GM12878 (cell line): Measurements from ENCODE around the gene LHCGR. TPM values are rescaled to one million over a fixed set of nuclear protein-coding genes. Genes with fewer than 3 reads are reported as not detected.

Source experiments
- ATAC-seq: fragments of 200-7000 bp; cut with Tn5 transposase; 3 replicates; pipeline ENCODE4 v1.9.1; 2020; ENCODE audit warnings: mild to moderate bottlenecking, moderate library complexity
- BruUV-seq: library from RNA; stranded (reverse); fragments of 400-500 nt; replicated peaks from 2 replicates; lab custom pipeline; 2021; lab: Mats Ljungman, UMichigan
- CTCF ChIA-PET: fragments of 300-600 bp; sonication (Branson Sonifier 250); formaldehyde crosslinking; extraction: SDS; loops from one replicate; lab custom pipeline; 2021; ENCODE audit warnings: inconsistent platforms; lab: Yijun Ruan, JAX
- POLR2A ChIA-PET: fragments of 350-600 bp; formaldehyde crosslinking; extraction: SDS; loops from one replicate; lab custom pipeline; 2021; ENCODE audit warnings: inconsistent platforms; lab: Charles Lee
- RAD21 ChIA-PET: fragments of 300-600 bp; sonication (Branson Sonifier 250); formaldehyde crosslinking; loops from one replicate; lab custom pipeline; 2023; ENCODE audit warnings: antibody characterized with exemption; ENCODE audit not compliant: unreplicated experiment; lab: Charles Lee
- SMC1A ChIA-PET: fragments of 300-600 bp; sonication (Branson Sonifier 250); formaldehyde crosslinking; loops from one replicate; lab custom pipeline; 2023; ENCODE audit not compliant: unreplicated experiment, uncharacterized antibody; lab: Charles Lee
- DNase-seq: peaks from one replicate; pipeline ENCODE4 v3.0.0-alpha.2; 2011; ENCODE audit warnings: low read depth, low spot score
- FAIRE-seq: peaks from 3 replicates; lab custom pipeline; 2011; peaks lifted over from hg19 to GRCh38; lab: Jason Lieb, UNC
- H2AFZ ChIP-seq: 2 replicates; pipeline ENCODE4 v1.6.0; 2011; ENCODE audit warnings: low read depth, low read length, control low read depth; ENCODE audit not compliant: control insufficient read depth
- H3K27ac ChIP-seq: 2 replicates; pipeline ENCODE4 v1.5.1; 2011; ENCODE audit warnings: control low read depth; ENCODE audit not compliant: control insufficient read depth, insufficient read depth
- H3K27me3 ChIP-seq, 2 experiments: replicated peaks in 1 of 2; 2 replicates each; pipeline versions ENCODE4 v1.6.0 to v1.6.1; 2011; ENCODE audit warnings: low read length in 1 of 2; ENCODE audit not compliant: control insufficient read depth in 2 of 2, insufficient read depth in 2 of 2
- H3K36me3 ChIP-seq, 2 experiments: 2 replicates each; pipeline ENCODE4 v1.5.1; 2011; ENCODE audit warnings: low read length in 1 of 2; ENCODE audit not compliant: control insufficient read depth in 2 of 2, insufficient read depth in 2 of 2
- H3K4me1 ChIP-seq: 2 replicates; pipeline ENCODE4 v1.6.1; 2011; ENCODE audit warnings: mild to moderate bottlenecking, low read length, moderate library complexity, mixed read lengths; ENCODE audit not compliant: control insufficient read depth, insufficient read depth
- H3K4me2 ChIP-seq: 2 replicates; pipeline ENCODE4 v1.6.0; 2011; ENCODE audit warnings: control low read depth; ENCODE audit not compliant: control insufficient read depth, insufficient read depth
- H3K4me3 ChIP-seq: fragments of 200-600 bp; sonication (generic); 2 replicates; pipeline ENCODE4 v1.5.1; 2016
- H3K79me2 ChIP-seq: 2 replicates; pipeline ENCODE4 v1.6.0; 2011; ENCODE audit warnings: low read length; ENCODE audit not compliant: control insufficient read depth, insufficient read depth
- H3K9ac ChIP-seq: 2 replicates; pipeline ENCODE4 v1.8.0; 2011; ENCODE audit warnings: low read length, control low read depth, mixed read lengths; ENCODE audit not compliant: control insufficient read depth, insufficient read depth
- H3K9me3 ChIP-seq: replicated peaks from 3 replicates; pipeline ENCODE4 v1.5.1; 2011; ENCODE audit warnings: mild to moderate bottlenecking, low read length; ENCODE audit not compliant: control insufficient read depth, insufficient read depth
- H4K20me1 ChIP-seq: 2 replicates; pipeline ENCODE4 v1.6.0; 2011; ENCODE audit not compliant: control insufficient read depth, insufficient read depth
- ATF7 ChIP-seq: fragments of 450-650 bp; IDR thresholded peaks from 2 replicates; pipeline ENCODE4 v1.6.1; 2016; ENCODE audit warnings: low read depth, mild to moderate bottlenecking
- BCLAF1 ChIP-seq: fragments of 450-650 bp; IDR thresholded peaks from 2 replicates; pipeline ENCODE4 v1.6.1; 2017; ENCODE audit warnings: antibody characterized with exemption, mild to moderate bottlenecking, moderate library complexity
- EP300 ChIP-seq, 2 experiments: fragments of 150-350 bp in 1 of 2; IDR thresholded peaks; 2 replicates each; pipeline ENCODE4 v1.6.1; 2011 to 2012; ENCODE audit warnings: low read depth in 2 of 2, low read length in 2 of 2, borderline replicate concordance in 1 of 2, improper control_type of control experiment in 1 of 2, inconsistent platforms in 1 of 2; ENCODE audit not compliant: control insufficient read depth in 1 of 2
- GABPA ChIP-seq: IDR thresholded peaks from 2 replicates; pipeline ENCODE4 v1.6.1; 2014; ENCODE audit warnings: antibody characterized with exemption, low read depth, mild to moderate bottlenecking, inconsistent platforms
- PML ChIP-seq: IDR thresholded peaks from 2 replicates; pipeline ENCODE4 v1.6.1; 2012; ENCODE audit warnings: low read length, inconsistent platforms
- RELA ChIP-seq: fragments of 450-650 bp; IDR thresholded peaks from 2 replicates; pipeline ENCODE4 v1.8.0; 2014; ENCODE audit warnings: borderline replicate concordance; ENCODE audit not compliant: partially characterized antibody
- TCF12 ChIP-seq: IDR thresholded peaks from 2 replicates; pipeline ENCODE4 v1.6.1; 2011; ENCODE audit warnings: low read depth, mild to moderate bottlenecking, low read length
- WGBS: methylation state at CpG from one replicate; pipeline ENCODE4 v1.1.6; 2016; ENCODE audit warnings: low lambda C conversion rate; ENCODE audit not compliant: insufficient replicate concordance, insufficient coverage; ENCODE audit errors: missing lambda C conversion rate; 5-methylcytosine and 5-hydroxymethylcytosine counted together
- in situ Hi-C: fragments of 300-500 bp; cut with MboI; formaldehyde crosslinking; loops from 9 replicates; pipeline ENCODE4 v1.14.3; 2018; ENCODE audit warnings: mixed read lengths
- intact Hi-C: fragments of 100-400 bp; cut with micrococcal nuclease; formaldehyde crosslinking; loops from one replicate; pipeline ENCODE4 v1.14.2; 2022; ENCODE audit not compliant: unreplicated experiment
- polyA plus RNA-seq, 11 experiments: library from polyadenylated mRNA; depleted of rRNA in 4 of 11; unstranded in 6 of 11; stranded (reverse) in 5 of 11; fragments of >200 nt; fragmentation: Nextera tagmentation in 4 of 11; fragmentation: Illumina TruSeq in 1 of 11; extraction: Ambion mirVana in 4 of 11; extraction: Trizol in 1 of 11; gene quantifications; 1 replicate in 1 of 11; 2 replicates in 10 of 11; pipeline versions ENCODE4 v1.2.1 to v1.2.3, GENCODE V29; 2011 to 2016; ENCODE audit warnings: inconsistent platforms in 2 of 11, missing spikeins in 2 of 11, low read depth in 1 of 11
- total RNA-seq, 4 experiments: library from RNA; depleted of rRNA in 3 of 4; stranded (reverse); fragments of >200 nt in 3 of 4; fragmentation: Illumina TruSeq in 1 of 4; extraction: Trizol in 1 of 4; gene quantifications; 2 replicates each; pipeline versions ENCODE4 v1.2.1 to v1.2.3, GENCODE V29; 2013 to 2021
- TF ChIP-seq, protein P1 (sequence below): IDR thresholded peaks from 2 replicates; pipeline ENCODE4 v1.6.1; 2011; ENCODE audit warnings: mild to moderate bottlenecking, low read depth, low read length, moderate library complexity; ENCODE audit not compliant: insufficient replicate concordance

The LHCGR gene
- total and polyA plus RNA-seq, 10 of the 15 experiments (the other 5 are each of a cell fraction or from before 2014, with no cell fraction given): 0.02 to 1.9 (median 0.13) TPM; not detected in 5

- H3K4me2 ChIP-seq: no peak overlapping the region
- 25% methylated on average over 2 of the region's 2 CpGs for WGBS
- ChIA-PET SMC1A (no interaction called here), RAD21 (no interaction called here), CTCF (no interaction called here), POLR2A (no interaction called here)
- H4K20me1 ChIP-seq: no peaks in the 10 kb centered on the region
- H2AFZ ChIP-seq: no peak overlapping the region
- no peaks in the 10 kb centered on the region for H3K36me3 ChIP-seq
- no peak for FAIRE-seq
- no peaks in the 10 kb centered on the region for H3K79me2 ChIP-seq
- ATAC-seq: no peak
- no peak for TF ChIP-seq PML
- TF ChIP-seq TCF12: no peak
- no peak for TF ChIP-seq RELA
- no peak for TF ChIP-seq GABPA
- TF ChIP-seq BCLAF1: no peak
- TF ChIP-seq ATF7: no peak
- TF ChIP-seq, protein P1, sequence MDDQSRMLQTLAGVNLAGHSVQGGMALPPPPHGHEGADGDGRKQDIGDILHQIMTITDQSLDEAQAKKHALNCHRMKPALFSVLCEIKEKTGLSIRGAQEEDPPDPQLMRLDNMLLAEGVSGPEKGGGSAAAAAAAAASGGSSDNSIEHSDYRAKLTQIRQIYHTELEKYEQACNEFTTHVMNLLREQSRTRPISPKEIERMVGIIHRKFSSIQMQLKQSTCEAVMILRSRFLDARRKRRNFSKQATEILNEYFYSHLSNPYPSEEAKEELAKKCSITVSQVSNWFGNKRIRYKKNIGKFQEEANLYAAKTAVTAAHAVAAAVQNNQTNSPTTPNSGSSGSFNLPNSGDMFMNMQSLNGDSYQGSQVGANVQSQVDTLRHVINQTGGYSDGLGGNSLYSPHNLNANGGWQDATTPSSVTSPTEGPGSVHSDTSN: no peak
- TF ChIP-seq EP300 (IDR thresholded peaks at IDR 0.05; ENCODE audit: borderline replicate concordance in 1 of 2, control insufficient read depth in 1 of 2, low read depth in 2 of 2, low read length in 2 of 2): no peak
- H3K27ac ChIP-seq: no peak overlapping the region
- intact Hi-C loops (no loop called here), in situ Hi-C loops (no loop called here)
- DNase-seq: no peak
- H3K4me1 ChIP-seq: no peaks in the 10 kb centered on the region
- BruUV-seq: no TSS peak
- H3K9me3 ChIP-seq: no peaks in the 10 kb centered on the region
- H3K9ac ChIP-seq: no peak overlapping the region
- H3K4me3 ChIP-seq: no peak overlapping the region
- no peaks in the 10 kb centered on the region for H3K27me3 ChIP-seq
These were observed 56.1 kb downstream of the LHCGR start for GRCh38 chr2:48699348-48699930.
